Upper lobe of left lung (tissue), 4 donors: Measurements from ENCODE around the gene C17orf107.

Experiments
- EP300 ChIP-seq, 4 donors: sonication (generic); formaldehyde crosslinking; IDR thresholded peaks; one replicate each; pipeline ENCODE4 v1.5.1; 2017; ENCODE audit warnings: antibody characterized with exemption in 4 of 4, control low read depth in 2 of 4
- POLR2A ChIP-seq, 4 donors: fragments of 450-650 bp; IDR thresholded peaks; one replicate each; pipeline ENCODE4 v1.5.1; 2016 to 2017; ENCODE audit warnings: antibody characterized with exemption in 4 of 4, mild to moderate bottlenecking in 2 of 4
- POLR2AphosphoS5 ChIP-seq, 2 donors: sonication (generic); formaldehyde crosslinking; IDR thresholded peaks; one replicate each; pipeline ENCODE4 v1.5.1; 2017; ENCODE audit warnings: antibody characterized with exemption in 2 of 2
- TF ChIP-seq, protein P1 (sequence below), 6 experiments: fragments of 450-650 bp in 4 of 6; fragments of 200-600 bp in 2 of 6; sonication (generic) in 2 of 6; IDR thresholded peaks; one replicate each; pipeline ENCODE4 v1.5.1; 2016 to 2019; ENCODE audit warnings: antibody characterized with exemption in 6 of 6

DNA sequence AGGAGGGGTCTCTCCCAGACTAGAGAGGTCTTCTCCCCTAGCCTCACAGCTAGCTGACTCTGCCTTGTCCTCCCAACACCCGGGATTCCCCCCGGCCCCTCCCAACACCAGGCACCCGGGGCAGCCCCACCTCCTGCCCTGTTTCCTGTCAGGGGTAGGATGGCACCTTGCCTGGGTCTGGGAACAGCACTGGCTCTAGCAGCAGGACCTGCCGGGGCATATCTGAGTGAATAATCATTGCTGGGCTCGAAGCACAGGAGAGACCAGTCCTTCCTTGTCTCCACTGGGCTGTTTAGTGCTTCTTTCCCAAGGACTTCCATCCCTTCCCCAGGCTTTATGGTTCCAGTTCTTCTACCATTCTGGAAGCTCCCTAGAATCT is 40.5 kb upstream of the C17orf107 start:
- TF ChIP-seq POLR2A (IDR thresholded peaks at IDR 0.05): no peak
- TF ChIP-seq, protein P1, sequence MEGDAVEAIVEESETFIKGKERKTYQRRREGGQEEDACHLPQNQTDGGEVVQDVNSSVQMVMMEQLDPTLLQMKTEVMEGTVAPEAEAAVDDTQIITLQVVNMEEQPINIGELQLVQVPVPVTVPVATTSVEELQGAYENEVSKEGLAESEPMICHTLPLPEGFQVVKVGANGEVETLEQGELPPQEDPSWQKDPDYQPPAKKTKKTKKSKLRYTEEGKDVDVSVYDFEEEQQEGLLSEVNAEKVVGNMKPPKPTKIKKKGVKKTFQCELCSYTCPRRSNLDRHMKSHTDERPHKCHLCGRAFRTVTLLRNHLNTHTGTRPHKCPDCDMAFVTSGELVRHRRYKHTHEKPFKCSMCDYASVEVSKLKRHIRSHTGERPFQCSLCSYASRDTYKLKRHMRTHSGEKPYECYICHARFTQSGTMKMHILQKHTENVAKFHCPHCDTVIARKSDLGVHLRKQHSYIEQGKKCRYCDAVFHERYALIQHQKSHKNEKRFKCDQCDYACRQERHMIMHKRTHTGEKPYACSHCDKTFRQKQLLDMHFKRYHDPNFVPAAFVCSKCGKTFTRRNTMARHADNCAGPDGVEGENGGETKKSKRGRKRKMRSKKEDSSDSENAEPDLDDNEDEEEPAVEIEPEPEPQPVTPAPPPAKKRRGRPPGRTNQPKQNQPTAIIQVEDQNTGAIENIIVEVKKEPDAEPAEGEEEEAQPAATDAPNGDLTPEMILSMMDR (IDR thresholded peaks at IDR 0.05): no peak
- peak in 1 of 2 donors; percentile 72 for TF ChIP-seq POLR2AphosphoS5 (IDR thresholded peaks at IDR 0.05)
- no peak for TF ChIP-seq EP300 (IDR thresholded peaks at IDR 0.05)
